Thoracic aorta (tissue), 2 donors: Measurements from ENCODE around the gene FMNL3. TPM values are rescaled to one million over a fixed set of nuclear protein-coding genes. Genes with fewer than 3 reads are reported as not detected.

ENCODE experiments used
- ATAC-seq: fragments of 150-250 bp; one replicate; pipeline ENCODE4 v1.8.0; 2017; ENCODE audit warnings: low read depth; ENCODE audit not compliant: insufficient number of reproducible peaks, low FRiP score
- DNase-seq: peaks from one replicate; pipeline ENCODE4 v3.0.0-alpha.2; 2020; ENCODE audit warnings: low spot score
- H3K27ac ChIP-seq, 2 donors: fragments of 200-600 bp; sonication (generic); 1 replicate in 1 of 2; 2 replicates in 1 of 2; pipeline ENCODE4 v1.5.1; 2016; ENCODE audit warnings: mild to moderate bottlenecking in 2 of 2, moderate library complexity in 2 of 2
- H3K27me3 ChIP-seq: fragments of 200-600 bp; sonication (generic); replicated peaks from 2 replicates; pipeline ENCODE4 v1.6.0; 2016; ENCODE audit warnings: mild to moderate bottlenecking; ENCODE audit not compliant: insufficient read depth
- H3K36me3 ChIP-seq: fragments of 200-600 bp; sonication (generic); one replicate; pipeline ENCODE4 v1.5.1; 2016
- H3K4me1 ChIP-seq, 2 donors: fragments of 200-600 bp; sonication (generic); 1 replicate in 1 of 2; 2 replicates in 1 of 2; pipeline versions ENCODE4 v1.5.1 to v1.6.0; 2016; ENCODE audit warnings: low read depth in 2 of 2, mild to moderate bottlenecking in 1 of 2; ENCODE audit not compliant: control insufficient read depth in 1 of 2
- H3K4me3 ChIP-seq: fragments of 200-600 bp; sonication (generic); 2 replicates; pipeline ENCODE4 v1.5.1; 2016; ENCODE audit warnings: mild to moderate bottlenecking
- H3K9me3 ChIP-seq: fragments of 200-600 bp; sonication (generic); 2 replicates; pipeline ENCODE4 v1.5.1; 2016
- CTCF ChIP-seq: fragments of 200-600 bp; sonication (generic); IDR thresholded peaks from one replicate; pipeline ENCODE4 v1.5.1; 2019; ENCODE audit warnings: antibody characterized with exemption
- total RNA-seq, 2 donors: library from RNA; depleted of rRNA; stranded (reverse); fragments of >200 nt; gene quantifications; one replicate each; pipeline versions ENCODE4 v1.1.0 to v1.2.3, GENCODE V29; 2016

Gene FMNL3
- total RNA-seq, 2 donors from 2014 or later, result 26.7 to 37.4 TPM

DNA sequence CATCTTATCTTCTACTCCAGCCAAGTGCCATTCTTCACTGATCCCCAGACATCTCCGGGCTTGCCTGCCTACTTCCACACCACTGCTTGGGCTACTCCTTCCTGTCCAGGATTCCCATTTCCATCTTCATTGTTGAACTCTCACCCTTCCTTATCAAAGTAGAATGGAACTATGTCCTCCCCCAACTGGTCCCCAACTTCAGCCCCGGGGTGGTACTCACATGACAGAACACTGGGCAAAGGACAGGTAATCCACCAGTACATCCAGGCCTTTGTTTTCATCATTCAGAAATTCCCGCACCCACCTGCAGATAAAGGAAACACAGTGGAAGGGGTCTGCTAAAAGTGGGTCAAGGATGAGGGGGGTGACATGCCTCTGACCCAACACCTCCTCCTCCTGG lies 45.5 kb downstream of the FMNL3 start:
- no peaks in the 10 kb centered on the region for H3K9me3 ChIP-seq
- no peak for DNase-seq
- H3K4me3 ChIP-seq, result no peak overlapping the region
- peak overlapping the region in 1 of 2 donors; percentile 85 for H3K27ac ChIP-seq
- no peaks in the 10 kb centered on the region for H3K36me3 ChIP-seq
- H3K4me1 ChIP-seq, result peaks cover 28 to 48% of the 10 kb centered on the region in 2 donors
- no peak for TF ChIP-seq CTCF
- ATAC-seq, result no peak
- H3K27me3 ChIP-seq, result no peaks in the 10 kb centered on the region

DNA sequence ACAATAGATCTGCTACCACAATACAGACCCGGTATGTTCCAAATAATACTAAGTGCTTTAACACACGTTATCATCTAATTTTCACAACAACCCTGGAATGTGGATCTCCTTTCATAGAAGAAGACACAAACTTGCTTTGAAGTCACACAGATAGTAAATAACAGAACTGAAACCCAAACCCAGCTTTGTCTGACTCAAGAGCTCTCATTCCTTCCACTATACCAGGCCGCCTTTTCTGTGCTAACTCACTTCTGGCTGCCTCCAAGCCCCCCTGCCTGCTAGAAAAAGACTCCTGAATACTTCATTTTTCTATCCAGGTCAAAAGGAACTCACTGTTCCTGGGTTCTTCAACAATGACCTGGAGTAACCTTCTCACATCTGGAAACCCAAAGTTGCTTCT lies 46.0 kb downstream of the FMNL3 start:
- ATAC-seq, result no peak
- Histone ChIP-seq H3K4me1 (peaks cover 28 to 48% of the 10 kb centered on the region in 2 donors), H3K27ac (peak overlapping the region in 1 of 2 donors; percentile 85), H3K27me3 (no peaks in the 10 kb centered on the region), H3K36me3 (no peaks in the 10 kb centered on the region), H3K4me3 (no peak overlapping the region), H3K9me3 (no peaks in the 10 kb centered on the region)
- DNase-seq, result no peak
- TF ChIP-seq CTCF, result no peak

- H3K9me3 ChIP-seq, result no peaks in the 10 kb centered on the region
- no peaks in the 10 kb centered on the region for H3K27me3 ChIP-seq
- ATAC-seq, result no peak
- H3K4me1 ChIP-seq, result peaks cover 28 to 36% of the 10 kb centered on the region in 2 donors
- no peak overlapping the region for H3K27ac ChIP-seq
- no peak overlapping the region for H3K4me3 ChIP-seq
- DNase-seq, result no peak
- TF ChIP-seq CTCF, result no peak
- H3K36me3 ChIP-seq, result no peaks in the 10 kb centered on the region
Measured at GRCh38 chr12:49659753-49660152, 47.5 kb downstream of the FMNL3 start.

GRCh38 chr12:49658276-49658675 lies 48.9 kb downstream of the FMNL3 start:
- no peaks in the 10 kb centered on the region for H3K27me3 ChIP-seq
- no peak for ATAC-seq
- H3K9me3 ChIP-seq, result no peaks in the 10 kb centered on the region
- no peak overlapping the region for H3K27ac ChIP-seq
- DNase-seq, result no peak
- H3K4me3 ChIP-seq, result no peak overlapping the region
- no peak for TF ChIP-seq CTCF
- peaks cover 18 to 22% of the 10 kb centered on the region in 2 donors for H3K4me1 ChIP-seq
- H3K36me3 ChIP-seq, result no peaks in the 10 kb centered on the region

DNA sequence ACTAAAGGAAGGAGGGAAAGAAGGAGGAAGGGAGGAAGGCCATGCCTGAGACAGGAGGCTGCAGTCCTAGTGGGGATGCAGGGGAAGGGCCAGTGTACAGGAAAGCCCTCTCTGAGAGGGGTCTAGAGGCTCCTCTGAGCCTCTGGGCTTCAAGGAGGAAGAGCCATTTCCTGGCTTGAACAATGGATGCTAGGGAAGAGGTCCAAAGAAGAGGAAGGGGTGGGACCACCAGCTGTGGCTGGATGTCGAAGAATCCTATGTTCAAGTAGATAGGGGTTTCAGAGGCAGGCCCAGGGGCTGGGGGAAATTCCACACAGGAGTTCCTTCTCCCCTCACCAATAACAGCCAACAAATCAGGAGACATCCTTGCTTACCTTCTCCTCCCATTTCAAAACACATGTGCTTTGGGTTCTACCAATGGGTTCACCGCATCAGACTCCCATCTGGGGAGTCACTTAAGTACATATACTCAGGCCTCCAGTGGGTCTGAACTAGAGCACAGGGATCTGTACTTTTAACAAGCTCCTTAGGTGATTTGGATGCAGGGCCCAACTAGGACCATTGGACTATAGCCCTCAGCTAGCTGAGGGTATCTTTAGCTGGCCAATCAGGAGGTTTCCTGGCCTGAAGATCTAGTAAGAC lies 51.5 kb downstream of the FMNL3 start:
- Histone ChIP-seq H3K36me3 (no peaks in the 10 kb centered on the region), H3K27me3 (no peaks in the 10 kb centered on the region), H3K4me3 (no peak overlapping the region), H3K9me3 (no peaks in the 10 kb centered on the region), H3K27ac (no peak overlapping the region), H3K4me1 (peaks cover 0 to 3% of the 10 kb centered on the region in 2 donors)
- DNase-seq (no peak), ATAC-seq (no peak)
- no peak for TF ChIP-seq CTCF
